HG02763 (cell line): ENCODE data around the gene SLCO2A1.

ENCODE experiments used
- ATAC-seq: cut with Tn5 transposase; IDR thresholded peaks from one replicate; pipeline ENCODE4 v1.9.1; 2021; ENCODE audit warnings: mild to moderate bottlenecking, moderate library complexity; ENCODE audit not compliant: unreplicated experiment

SLCO2A1 gene

DNA sequence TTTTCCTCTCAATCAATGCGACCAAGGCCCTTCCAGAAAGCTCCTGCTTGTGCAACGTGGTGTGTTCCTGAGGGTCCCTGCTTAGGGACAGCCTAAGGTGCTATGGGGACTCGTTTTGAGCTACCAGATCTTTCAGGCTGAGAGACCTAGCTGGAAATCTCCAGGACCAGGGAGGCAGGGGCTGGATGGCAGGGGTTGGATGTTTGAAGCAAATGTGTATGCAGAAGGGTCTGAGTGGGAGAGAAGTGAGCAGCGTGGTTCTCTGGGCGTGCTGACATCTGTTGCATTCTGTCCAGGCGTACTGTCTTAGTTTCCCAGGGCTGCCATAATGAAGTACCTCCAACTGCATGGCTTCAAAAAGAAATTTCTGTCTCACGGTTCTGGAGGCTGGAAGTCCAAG, 31.7 kb upstream of the SLCO2A1 start:
- ATAC-seq: no peak

DNA sequence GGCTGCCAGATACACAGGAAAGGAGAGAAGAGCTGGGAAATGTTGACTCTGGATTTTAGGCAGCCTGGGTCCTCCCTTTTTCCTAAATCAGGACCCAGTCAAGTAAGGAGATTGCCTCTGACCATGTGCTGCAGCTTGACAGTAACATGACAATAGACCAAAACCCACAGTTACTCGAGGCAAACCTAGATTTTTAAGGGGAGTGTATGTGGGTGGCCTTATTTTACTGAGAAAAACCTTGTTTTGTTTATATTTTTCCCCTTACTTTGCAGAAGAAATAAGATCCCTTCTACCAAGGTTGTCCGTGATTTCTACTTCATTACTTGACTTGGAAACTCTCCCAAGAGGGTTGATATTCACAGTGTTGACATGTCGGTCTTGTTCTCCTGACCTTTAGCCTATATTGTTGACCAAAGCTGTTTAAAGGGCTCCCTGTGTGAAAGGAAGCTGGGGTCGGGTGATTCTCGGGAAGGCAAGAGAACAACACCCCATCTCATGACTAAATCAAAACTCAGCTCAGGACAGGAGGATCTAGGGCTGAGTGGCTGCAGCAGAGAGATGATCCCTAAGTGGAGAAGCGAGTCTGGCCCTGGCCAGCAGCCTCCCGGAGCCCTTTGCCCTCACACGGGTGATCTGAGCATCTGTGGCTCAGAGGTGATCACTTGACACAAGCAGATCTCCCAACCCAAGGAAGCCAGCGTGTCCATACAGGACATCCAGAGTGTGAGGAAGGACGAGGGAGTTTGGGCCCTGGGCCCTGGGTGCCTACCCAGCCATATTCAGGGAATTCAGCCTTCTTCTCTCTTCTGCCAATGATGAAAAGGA, 31.0 kb upstream of the SLCO2A1 start:
- no peak for ATAC-seq

DNA sequence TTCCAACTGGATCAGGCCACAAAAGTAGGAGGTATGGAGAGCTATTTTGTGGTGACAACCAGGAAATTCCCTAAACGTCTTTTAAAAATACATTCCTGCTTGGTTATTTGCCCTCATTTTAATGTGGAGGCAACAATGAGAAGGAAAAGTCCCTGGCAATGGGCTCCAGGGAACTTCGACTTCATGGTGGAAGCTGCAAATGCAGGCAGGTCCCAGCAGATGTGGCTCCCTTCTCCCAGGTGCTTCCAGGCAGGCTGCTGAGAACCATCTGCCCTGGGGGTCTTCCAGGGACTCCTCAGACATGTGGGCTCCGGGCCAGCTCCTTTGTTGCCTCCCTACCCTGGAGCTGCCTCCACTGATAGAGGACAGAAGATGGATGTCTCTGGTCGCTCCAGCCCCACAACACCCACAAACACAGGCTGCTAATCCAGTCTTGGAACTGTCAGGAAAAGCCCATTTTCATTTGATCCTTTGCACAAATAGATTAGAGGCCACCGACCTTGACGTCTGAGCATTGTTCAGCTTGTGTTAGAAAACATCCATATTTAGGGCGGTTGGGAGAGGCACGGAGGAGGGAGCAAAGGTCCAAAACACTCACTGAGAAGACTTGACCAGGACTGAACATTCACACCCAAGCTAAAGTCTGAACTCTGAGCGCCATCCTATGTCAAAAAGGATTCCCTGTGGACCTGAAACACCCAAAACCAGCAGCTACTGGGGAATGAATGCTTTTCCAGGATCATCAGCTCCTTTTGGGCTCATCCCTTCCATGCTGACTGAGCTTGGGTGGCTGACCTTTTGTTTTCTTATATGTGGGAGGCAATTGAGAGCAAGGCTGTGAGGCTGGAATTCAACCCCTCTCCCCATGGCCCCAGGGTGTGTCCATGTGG, 30.2 kb upstream of the SLCO2A1 start:
- no peak for ATAC-seq

DNA sequence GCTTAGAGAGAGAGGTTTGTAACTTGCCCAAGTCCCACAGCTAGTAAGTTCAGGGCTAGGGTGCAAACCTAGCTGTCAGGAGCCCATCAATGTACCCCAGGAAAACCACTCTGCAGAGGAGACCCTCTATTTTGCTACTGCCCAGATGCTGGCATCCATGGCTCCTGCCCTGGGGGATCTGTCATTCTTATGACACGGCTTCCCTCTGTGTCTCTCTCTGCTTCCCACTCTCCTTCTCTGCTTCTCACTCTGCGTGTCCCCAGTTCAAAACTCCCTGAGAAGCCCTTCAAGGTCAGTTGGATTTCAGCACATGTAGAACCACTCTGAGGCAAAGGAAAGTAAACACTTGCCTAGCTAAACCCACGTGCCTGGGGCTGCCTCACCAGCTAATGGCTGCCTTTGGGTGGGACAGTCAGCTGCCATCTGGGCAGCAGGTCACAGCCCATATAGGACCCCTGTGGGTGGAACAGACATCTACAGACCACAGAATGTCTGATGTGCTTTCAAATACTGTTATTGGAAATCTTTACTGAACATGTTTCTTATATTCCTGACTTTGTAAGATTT, 29.4 kb upstream of the SLCO2A1 start:
- ATAC-seq: no peak

DNA sequence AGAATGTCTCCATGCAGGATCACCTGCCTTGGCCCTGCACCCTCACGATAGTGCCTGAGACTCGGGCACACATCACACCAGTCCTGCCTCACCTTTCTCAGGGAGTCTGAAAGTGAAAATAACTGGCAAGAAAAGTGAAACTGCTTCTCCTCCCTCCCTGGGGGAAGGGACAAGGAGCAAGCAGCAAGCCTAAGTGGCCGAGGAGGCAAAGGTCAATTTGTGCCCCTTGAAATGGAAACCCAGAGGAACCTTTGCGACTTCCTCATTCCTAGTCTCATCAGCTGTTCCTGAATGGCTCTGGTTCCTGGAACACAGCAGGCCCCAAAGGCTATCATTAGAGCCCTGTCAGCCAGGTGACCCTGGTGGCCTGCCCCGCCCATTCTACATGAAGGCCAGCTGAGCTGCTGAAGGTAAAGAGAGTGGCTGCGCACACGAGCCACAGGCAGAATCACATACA, 28.0 kb upstream of the SLCO2A1 start:
- ATAC-seq: no peak

DNA sequence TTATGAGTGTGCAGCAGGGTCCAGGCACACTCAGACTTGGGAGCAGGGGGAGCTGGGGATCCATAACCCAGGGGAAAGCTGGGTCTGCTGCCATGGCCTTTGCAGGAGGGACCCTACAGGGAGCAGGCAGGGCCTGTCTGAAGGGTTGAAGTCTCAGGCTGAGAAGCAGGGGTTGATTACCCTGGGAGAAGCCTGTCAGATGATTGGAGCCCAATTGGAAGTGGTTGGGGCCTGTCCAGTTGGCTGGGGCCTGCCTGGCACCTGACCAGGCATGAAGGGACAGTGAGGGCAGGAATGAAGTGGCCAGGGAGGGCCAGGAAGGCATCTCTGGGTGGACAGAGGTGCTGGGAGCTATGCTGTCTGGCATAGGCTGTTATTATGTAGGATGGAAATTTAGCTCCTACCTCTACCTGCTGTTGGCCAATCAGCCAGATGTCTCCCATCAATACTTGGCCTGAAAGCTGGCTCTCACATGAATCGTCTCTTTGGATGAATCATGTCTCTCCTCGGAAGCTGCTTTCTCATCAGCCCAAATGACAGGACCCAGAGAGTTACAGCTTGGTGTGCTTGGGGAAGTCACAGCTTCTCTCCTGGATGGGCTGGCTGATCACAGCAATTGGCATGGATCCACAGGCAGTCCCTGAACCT, 27.4 kb upstream of the SLCO2A1 start:
- no peak for ATAC-seq

DNA sequence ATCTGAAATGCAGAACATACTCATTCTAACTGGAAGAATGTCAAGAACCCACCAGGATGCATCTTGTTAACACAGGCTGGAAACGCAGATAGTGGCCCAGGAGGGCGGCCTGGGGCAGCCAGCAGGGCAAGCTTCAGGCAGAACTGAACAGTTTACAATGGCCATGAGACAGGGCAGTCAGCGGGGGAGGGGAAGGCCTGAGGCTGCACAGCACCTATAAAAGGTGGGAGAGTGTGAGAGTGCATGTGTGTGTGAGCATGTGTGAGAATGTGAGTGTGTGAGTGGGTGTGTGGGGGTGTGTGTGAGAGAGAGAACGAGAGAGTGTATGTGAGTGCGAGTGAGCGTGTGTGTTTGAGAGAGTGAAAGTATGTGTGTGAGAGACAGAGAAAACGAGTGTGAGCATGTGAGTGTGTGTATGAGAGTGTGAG, 26.8 kb upstream of the SLCO2A1 start:
- ATAC-seq: no peak

DNA sequence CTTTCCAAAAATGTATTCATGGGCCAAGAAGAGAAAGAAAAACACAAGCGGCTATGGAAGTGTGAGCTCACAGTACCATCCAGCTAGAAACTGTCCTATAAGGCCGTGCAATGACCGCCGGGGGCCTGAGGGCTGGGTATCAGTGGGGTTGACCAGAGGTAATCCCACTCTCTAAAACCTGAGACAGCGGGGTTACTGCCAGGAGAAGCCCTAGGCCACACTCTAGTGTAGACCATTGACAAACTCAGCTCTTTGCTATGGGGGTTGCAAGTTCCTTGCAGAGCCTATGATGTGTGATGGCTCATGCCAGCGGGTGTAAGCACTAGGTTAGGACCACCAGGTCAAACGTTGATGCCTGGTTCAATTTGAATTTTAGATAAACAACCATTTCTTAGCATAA, 25.9 kb upstream of the SLCO2A1 start:
- no peak for ATAC-seq

DNA sequence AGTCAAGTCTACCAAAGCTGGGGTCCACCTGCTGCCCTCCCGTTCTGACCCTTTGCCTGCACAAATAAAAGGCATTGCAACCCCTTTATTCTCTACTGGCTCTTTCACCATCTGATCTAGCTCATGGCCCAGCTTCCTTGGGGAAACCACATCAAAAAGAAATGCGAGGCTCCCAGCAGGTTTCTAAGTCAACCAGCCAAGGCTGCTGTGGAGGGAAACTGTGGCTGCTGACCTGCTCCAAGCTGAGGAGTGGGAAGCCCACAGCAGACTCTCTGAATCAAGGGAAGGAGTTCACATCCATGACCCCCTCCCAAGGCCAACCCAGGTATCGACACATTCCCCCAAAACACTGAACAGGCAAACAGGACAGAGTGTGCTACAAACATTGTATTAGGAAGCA, 25.2 kb upstream of the SLCO2A1 start:
- ATAC-seq: no peak

DNA sequence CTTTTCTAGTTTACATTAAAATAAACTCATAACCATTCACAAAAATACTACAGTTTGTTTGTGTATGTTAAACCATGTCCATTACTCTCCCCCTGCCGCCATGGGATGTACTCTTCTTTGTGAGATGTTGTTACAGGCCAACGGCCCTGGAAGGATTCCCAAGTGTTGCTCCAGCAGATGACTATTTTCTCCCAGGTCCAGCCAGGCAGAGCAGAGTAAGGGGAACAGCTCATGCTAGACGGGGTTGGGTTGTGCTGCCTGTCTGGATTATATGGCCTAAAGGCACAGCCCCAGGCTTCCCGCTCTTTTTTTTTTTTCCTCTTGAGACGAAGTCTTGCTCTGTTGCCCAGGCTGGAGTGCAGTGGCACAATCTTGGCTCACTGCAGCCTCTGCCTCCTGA, 24.5 kb upstream of the SLCO2A1 start:
- ATAC-seq: no peak

DNA sequence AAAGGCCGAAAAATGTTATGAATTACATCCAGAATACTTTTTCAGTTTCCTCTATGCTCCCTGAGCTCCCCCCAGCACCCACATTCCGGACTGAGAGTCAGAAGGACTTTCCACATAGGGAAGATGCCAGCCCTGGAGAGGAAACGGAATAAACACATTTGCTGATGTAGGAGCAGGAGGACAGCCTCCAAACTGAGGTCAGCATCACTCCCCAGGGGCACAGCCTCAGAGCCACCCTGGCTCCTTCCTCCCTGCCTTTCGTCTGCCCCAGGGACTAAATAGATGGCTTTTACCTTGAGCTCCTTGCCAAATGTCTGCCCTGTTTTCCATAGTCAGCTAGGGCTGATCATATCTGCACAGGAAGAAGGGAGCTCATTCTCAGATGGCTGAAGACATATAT, 22.6 kb upstream of the SLCO2A1 start:
- no peak for ATAC-seq

DNA sequence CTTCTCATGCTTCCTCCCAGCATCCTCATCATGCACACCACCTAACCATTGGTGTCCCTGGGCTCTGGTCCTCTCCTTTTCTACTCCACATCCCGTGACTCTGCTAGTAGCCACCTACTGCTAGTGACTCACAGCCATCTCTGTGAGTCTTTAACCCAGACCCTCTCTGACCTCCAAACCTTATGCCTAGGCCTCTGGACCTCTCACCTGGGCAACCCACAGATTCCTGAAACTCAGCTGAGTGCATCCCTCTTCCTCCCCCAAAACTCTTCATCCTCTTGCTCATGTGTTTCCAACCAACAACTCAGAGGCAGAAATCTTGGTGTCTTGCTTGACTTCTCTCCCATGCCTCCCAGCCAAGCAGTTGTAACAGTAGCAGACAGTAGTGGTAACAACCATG, 20.0 kb upstream of the SLCO2A1 start:
- no peak for ATAC-seq

DNA sequence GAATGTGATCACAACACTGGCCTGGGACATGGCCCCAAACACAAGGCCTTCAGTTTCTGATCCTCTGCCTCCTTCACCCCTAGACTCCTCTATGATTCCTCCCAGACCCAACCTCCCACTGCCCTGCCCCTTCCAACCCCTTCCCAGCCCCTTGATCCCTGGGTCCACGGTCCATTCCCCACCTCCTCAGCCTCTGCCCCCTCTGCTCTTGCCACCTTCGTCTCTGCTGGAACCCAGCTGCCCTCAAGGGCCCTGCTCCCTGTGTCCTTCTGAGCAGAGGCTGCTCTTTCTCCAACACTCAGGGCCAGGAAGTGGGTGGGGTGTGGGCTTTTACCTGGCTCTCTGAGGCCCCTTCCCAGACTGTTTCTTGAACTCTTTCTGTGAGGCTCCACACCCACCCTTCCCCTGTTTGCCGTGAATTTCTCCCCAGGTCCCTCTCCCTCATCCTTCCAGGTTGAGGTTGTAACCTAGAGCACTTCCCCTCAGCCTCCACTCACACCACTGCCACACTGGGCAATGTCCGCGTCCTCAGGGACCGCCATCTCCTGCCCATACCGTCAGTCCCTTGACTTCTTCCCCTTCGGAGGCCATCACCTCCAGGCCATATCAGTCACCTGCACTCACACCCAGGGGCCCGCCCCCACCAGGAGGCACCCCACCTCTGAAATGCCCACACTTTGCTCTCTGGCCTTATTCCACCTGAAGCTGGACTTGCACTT, 18.7 kb upstream of the SLCO2A1 start:
- ATAC-seq: no peak

DNA sequence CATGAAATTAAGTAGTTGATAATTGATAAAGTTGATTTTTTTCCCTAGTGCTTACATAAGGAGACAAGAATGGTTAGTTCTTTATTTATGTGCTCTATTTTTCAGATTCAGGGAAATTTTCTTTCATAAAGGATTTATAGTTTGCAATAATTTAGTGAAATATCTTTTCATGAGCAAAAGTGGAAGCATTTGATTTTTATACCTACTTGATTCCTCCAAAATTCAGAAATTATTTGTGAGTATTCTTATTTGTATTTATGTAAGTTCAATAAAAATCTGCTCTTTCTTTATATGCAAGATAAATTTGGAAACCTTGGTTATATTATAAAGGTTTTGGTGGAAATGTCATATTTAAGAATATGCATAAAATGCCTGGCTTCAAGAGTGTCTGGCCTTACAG, 14.7 kb upstream of the SLCO2A1 start:
- ATAC-seq: no peak

DNA sequence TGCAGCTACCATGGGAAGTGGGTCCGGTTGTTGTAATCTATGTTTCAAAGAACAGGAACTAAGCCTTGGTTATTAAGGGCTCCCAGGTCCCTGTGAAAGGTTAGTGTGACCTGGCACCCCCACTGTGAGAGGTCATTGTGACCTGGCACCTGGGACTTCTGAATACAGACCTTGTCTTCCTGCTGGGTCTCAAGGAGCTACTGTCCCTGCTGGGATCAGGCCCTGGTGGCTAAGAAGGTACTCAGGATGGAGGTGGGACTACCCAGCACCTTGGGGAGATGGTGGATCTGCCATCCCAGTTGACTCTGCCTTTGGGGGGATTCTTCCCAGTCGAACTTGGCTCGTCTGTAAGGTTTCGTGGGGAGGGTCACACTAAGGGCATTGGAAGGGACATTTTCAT, 10.3 kb upstream of the SLCO2A1 start:
- ATAC-seq: no peak

DNA sequence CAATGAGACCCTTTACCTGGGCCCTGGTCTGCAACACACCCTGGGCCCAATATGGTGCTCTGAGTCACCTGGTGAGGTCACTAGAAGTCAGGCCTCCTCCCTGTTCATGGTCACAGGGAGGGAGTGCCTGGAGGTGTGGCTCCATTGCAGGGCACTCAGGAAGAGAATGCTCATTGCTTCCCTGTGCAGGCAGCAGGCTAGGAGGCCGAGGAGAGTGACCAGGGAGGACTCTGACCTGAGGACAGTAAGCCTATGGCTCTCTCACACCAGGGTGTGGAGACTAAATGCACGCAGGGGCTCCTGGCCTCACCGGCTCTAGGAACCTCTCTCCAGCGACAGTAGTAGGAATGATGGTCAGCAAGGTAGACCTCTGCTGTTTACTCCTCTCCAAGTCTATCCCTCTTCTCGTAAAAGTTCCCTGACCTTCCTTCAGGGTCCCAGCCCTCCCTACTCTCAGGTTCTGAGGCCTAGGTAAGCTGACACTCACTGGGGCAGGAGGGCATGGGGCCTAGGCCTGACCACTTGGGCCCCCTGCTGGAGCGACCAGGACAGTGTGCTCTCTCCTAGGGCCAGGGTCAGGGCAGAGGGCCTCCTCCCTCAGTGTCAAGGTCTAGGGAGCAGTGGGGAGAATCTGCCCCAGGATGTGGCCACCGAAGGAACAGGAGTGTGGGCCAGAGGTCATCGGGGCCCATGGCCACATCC, 9.6 kb upstream of the SLCO2A1 start:
- no peak for ATAC-seq

DNA sequence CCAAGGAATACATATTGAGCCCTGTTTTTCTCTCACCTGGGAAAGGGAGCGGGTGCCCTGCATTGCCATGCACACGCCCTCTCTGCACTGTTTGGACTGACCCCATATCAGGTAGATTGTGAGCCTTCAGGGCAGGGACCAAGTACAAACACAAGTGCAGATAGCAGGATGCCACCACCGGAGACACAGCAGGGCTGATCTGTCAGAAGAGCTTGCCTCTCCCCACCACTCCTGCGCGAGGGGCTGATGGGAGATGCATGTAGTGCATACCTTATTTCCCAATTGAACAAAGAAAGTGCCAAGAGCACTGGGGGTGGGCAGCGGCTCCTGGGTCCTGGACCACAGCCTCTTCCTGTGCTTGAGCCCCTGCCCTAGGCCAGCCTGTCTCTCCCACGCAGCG, 9.0 kb upstream of the SLCO2A1 start:
- ATAC-seq: no peak

DNA sequence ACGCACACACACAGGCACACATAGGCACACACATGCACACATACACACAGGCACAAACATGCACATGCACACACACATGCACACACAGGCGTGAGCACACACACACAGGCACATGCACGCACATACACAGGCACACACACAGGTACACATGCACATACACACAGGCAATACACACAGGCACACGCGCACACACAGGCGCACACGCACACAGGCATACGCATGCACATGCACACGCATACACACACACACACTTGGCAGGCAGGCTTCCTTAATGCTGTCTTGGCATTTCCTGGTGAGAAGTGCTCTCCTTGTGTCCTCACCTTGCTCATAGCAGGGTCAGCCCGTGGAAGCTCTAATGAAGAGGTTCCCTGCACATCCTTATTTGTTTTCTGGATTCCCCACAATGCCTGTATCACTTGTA, 8.4 kb upstream of the SLCO2A1 start:
- no peak for ATAC-seq

DNA sequence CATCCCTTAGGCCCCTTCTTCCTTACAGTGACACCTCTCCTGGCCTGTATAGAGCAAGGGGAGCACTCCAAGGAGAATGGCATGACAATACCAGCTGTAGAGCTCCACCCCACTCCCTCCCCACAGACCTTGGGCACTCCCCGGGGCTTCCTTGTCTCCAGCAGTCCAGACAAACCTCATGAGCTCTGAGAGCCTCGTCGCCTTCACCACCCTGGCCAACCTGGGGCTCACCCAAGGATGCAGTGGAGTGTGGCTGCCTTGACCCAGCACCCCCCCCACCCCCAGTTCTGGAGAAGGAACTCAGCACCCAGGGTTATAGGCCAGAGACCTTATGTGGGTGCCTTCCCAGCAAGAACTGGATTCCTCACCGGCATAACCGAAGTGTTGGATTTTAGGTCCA, 7.4 kb upstream of the SLCO2A1 start:
- ATAC-seq: no peak

DNA sequence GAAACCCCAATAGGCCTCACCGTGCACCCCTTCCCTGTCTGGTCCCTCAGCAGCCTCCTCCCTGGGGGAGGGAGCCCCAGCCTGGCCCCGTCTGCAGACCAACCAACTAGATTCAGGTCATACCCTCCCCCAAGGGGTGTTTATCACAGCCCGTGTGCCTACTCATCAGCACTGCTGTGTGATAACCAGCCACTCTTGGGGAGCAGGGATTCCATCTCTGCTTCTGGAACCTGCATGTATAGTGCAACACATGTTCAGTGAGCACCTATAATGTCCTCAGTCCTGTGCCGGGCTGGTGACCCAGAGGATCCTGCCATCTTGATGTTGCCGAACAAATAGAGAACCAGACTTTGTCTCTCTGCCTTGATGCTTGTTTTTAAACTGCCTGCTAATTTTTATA, 6.6 kb upstream of the SLCO2A1 start:
- ATAC-seq: no peak
